Mammary epithelial cell (primary cell): ENCODE measurements around the gene RXRA.

Experiments used
- EZH2 ChIP-seq: IDR thresholded peaks from 2 replicates; pipeline ENCODE4 v1.6.1; 2012; ENCODE audit warnings: low read length, inconsistent platforms, borderline replicate concordance
- TF ChIP-seq, protein P1 (sequence below), 2 donors: IDR thresholded peaks in 1 of 2; conservative IDR thresholded peaks in 1 of 2; 2 replicates each; pipeline ENCODE4 v1.5.1; 2011 to 2012; ENCODE audit warnings: inconsistent platforms in 2 of 2, low read length in 2 of 2, mild to moderate bottlenecking in 2 of 2, control low read depth in 1 of 2, low read depth in 1 of 2; ENCODE audit not compliant: insufficient read depth in 1 of 2; ENCODE audit errors: extremely low read depth in 1 of 2

DNA sequence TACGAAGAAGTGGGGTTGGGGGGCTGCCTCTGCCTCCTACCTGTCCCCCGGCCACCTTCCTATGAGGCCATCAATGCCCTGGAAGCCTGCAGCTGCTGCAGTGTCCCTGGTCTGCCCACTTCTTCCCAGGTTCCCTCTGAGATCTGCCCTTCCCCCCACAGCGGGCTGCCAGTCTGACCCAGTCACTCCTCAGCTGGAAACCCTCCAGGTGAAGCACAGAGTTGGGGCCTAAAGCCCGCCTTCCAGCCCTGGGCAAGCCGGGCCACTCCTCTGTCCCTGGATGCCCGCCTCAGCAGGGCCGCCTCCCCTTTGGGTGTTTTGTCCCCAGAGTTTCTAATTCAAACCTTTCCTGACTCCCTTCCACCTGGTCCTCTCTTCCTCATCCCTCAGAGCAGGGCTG, 137.0 kb downstream of the RXRA start:
- TF ChIP-seq, protein P1, sequence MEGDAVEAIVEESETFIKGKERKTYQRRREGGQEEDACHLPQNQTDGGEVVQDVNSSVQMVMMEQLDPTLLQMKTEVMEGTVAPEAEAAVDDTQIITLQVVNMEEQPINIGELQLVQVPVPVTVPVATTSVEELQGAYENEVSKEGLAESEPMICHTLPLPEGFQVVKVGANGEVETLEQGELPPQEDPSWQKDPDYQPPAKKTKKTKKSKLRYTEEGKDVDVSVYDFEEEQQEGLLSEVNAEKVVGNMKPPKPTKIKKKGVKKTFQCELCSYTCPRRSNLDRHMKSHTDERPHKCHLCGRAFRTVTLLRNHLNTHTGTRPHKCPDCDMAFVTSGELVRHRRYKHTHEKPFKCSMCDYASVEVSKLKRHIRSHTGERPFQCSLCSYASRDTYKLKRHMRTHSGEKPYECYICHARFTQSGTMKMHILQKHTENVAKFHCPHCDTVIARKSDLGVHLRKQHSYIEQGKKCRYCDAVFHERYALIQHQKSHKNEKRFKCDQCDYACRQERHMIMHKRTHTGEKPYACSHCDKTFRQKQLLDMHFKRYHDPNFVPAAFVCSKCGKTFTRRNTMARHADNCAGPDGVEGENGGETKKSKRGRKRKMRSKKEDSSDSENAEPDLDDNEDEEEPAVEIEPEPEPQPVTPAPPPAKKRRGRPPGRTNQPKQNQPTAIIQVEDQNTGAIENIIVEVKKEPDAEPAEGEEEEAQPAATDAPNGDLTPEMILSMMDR (conservative IDR thresholded peaks at IDR 0.05 in 1 of 2, IDR thresholded peaks at IDR 0.05 in 1 of 2; ENCODE audit: extremely low read depth in 1 of 2, insufficient read depth in 1 of 2, low read depth in 1 of 2, low read length in 2 of 2) = no peak
- no peak for TF ChIP-seq EZH2
